Testis (tissue), 3 donors: Measurements from ENCODE around the gene UGT2A1. TPM values are rescaled to one million over a fixed set of nuclear protein-coding genes. Genes with fewer than 3 reads are reported as not detected.

Experiments used
- DNase-seq: peaks from one replicate; pipeline ENCODE4 v3.0.0-alpha.2; 2019
- H3K27ac ChIP-seq, 2 donors: fragments of 200-600 bp; sonication (generic); one replicate each; pipeline ENCODE4 v1.5.1; 2019
- H3K27me3 ChIP-seq: fragments of 200-600 bp; sonication (generic); one replicate; pipeline ENCODE4 v1.5.1; 2019
- H3K36me3 ChIP-seq: fragments of 200-600 bp; sonication (generic); one replicate; pipeline ENCODE4 v1.5.1; 2017; ENCODE audit warnings: low read depth; ENCODE audit errors: missing control alignments
- H3K4me1 ChIP-seq: fragments of 200-600 bp; sonication (generic); one replicate; pipeline ENCODE4 v1.5.1; 2019
- H3K4me3 ChIP-seq, 2 donors: fragments of 200-600 bp; sonication (generic); one replicate each; pipeline ENCODE4 v1.5.1; 2017 to 2019
- H3K9me3 ChIP-seq: fragments of 200-600 bp; sonication (generic); one replicate; pipeline ENCODE4 v1.5.1; 2017
- POLR2A ChIP-seq: fragments of 450-650 bp; IDR thresholded peaks from one replicate; pipeline ENCODE4 v1.6.1; 2017; ENCODE audit warnings: antibody characterized with exemption, mild to moderate bottlenecking, moderate library complexity
- WGBS, 2 donors: methylation state at CpG; one replicate each; pipeline ENCODE4 v1.1.5; 2018; 5-methylcytosine and 5-hydroxymethylcytosine counted together
- intact Hi-C: fragments of 100-400 bp; cut with DNase I; formaldehyde crosslinking; loops from one replicate; pipeline ENCODE4 v1.15.1; 2023; ENCODE audit warnings: low total_unique reads
- polyA plus RNA-seq: library from polyadenylated mRNA; stranded (reverse); fragments of 350-450 nt; fragmentation: Illumina TruSeq; extraction: RNeasy Lipid Tissue Mini Kit (QIAGEN cat#74804); gene quantifications from one replicate; pipeline ENCODE4 v1.2.3, GENCODE V29; 2014; ENCODE audit warnings: low read depth, low replicate concordance; ENCODE audit not compliant: insufficient read depth
- total RNA-seq, 2 donors: library from RNA; depleted of rRNA; stranded (reverse); fragments of >200 nt; gene quantifications; one replicate each; pipeline ENCODE4 v1.2.3, GENCODE V29; 2016
- TF ChIP-seq, protein P1 (sequence below), 3 experiments: fragments of 450-650 bp in 2 of 3; fragments of 200-600 bp in 1 of 3; sonication (generic) in 1 of 3; IDR thresholded peaks; one replicate each; pipeline ENCODE4 v1.5.1; 2016 to 2019; ENCODE audit warnings: antibody characterized with exemption in 3 of 3, mild to moderate bottlenecking in 2 of 3, moderate library complexity in 1 of 3

The UGT2A1 gene
- total and polyA plus RNA-seq, 3 donors from 2014 or later, result 0.12 TPM; not detected in 2

DNA sequence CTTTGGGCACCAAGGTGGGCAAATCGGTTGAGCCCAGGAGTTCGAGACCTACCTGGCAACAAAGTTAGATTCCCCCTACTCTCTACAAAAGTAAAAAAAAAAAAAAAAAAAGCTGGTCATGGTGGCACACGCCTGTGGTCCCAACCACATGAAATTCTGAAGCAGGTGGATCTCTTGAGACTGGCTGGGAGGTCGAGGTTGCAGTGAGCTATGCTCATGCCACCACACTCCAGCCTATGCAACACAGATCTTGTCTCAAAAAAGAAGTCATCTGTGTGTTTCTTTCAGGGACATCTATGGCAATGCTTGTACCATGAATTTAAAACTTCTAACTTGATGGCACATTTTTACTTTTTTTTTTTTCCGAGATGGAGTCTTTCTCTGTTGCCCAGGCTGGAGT, 68.9 kb downstream of the UGT2A1 start:
- WGBS, 2 donors, result 79 to 84% methylated on average over 5 of the region's 5 CpGs
- no peak for DNase-seq
- Histone ChIP-seq H3K36me3 (no peaks in the 10 kb centered on the region), H3K27ac (no peak overlapping the region), H3K4me1 (no peaks in the 10 kb centered on the region), H3K9me3 (no peaks in the 10 kb centered on the region), H3K4me3 (no peak overlapping the region), H3K27me3 (no peaks in the 10 kb centered on the region)
- TF ChIP-seq, protein P1, sequence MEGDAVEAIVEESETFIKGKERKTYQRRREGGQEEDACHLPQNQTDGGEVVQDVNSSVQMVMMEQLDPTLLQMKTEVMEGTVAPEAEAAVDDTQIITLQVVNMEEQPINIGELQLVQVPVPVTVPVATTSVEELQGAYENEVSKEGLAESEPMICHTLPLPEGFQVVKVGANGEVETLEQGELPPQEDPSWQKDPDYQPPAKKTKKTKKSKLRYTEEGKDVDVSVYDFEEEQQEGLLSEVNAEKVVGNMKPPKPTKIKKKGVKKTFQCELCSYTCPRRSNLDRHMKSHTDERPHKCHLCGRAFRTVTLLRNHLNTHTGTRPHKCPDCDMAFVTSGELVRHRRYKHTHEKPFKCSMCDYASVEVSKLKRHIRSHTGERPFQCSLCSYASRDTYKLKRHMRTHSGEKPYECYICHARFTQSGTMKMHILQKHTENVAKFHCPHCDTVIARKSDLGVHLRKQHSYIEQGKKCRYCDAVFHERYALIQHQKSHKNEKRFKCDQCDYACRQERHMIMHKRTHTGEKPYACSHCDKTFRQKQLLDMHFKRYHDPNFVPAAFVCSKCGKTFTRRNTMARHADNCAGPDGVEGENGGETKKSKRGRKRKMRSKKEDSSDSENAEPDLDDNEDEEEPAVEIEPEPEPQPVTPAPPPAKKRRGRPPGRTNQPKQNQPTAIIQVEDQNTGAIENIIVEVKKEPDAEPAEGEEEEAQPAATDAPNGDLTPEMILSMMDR (IDR thresholded peaks at IDR 0.05), result no peak
- no peak for TF ChIP-seq POLR2A
- intact Hi-C loops, result no loop called here

DNA sequence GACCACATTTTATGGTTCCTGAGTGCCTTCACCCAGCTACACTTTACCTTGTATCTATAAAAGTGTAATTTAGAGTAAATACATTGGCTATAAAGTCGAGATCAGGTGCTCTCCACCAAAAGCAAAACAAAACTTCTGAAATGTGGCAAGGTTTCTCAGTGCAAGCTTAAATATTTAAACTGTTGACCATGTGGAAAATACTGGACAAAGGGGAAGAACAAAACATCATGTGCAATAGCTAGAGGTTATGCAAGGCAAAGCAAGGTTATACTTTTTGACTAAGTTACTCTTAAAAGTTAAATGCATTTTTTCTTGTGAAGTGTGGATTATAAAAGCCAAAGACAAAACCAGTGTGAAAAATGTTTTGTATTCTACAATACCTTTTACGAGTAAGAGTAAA, 69.5 kb downstream of the UGT2A1 start:
- WGBS, 2 donors, result 82 to 88% methylated on average over 2 of the region's 2 CpGs
- H3K36me3 ChIP-seq, result no peaks in the 10 kb centered on the region
- intact Hi-C loops, result no loop called here

GRCh38 chr4:69577245-69577644, 75.8 kb downstream of the UGT2A1 start:
- intact Hi-C loops, result no loop called here
- TF ChIP-seq, protein P1 (IDR thresholded peaks at IDR 0.05), result no peak
- no peak for TF ChIP-seq POLR2A
- Histone ChIP-seq H3K36me3 (no peaks in the 10 kb centered on the region), H3K4me1 (no peaks in the 10 kb centered on the region), H3K4me3 (no peak overlapping the region), H3K27me3 (no peaks in the 10 kb centered on the region), H3K9me3 (no peaks in the 10 kb centered on the region), H3K27ac (no peak overlapping the region)
- no peak for DNase-seq
- 69 to 81% methylated on average over 1 of the region's 1 CpG for WGBS, 2 donors

More for the DNA sequence above, 69.5 kb downstream of the UGT2A1 start:
- no peak overlapping the region for H3K4me3 ChIP-seq
- DNase-seq, result no peak
- no peaks in the 10 kb centered on the region for H3K4me1 ChIP-seq
- no peaks in the 10 kb centered on the region for H3K27me3 ChIP-seq
- no peak overlapping the region for H3K27ac ChIP-seq
- no peak for TF ChIP-seq POLR2A
- TF ChIP-seq, protein P1 (IDR thresholded peaks at IDR 0.05), result no peak
- H3K9me3 ChIP-seq, result no peaks in the 10 kb centered on the region

DNA sequence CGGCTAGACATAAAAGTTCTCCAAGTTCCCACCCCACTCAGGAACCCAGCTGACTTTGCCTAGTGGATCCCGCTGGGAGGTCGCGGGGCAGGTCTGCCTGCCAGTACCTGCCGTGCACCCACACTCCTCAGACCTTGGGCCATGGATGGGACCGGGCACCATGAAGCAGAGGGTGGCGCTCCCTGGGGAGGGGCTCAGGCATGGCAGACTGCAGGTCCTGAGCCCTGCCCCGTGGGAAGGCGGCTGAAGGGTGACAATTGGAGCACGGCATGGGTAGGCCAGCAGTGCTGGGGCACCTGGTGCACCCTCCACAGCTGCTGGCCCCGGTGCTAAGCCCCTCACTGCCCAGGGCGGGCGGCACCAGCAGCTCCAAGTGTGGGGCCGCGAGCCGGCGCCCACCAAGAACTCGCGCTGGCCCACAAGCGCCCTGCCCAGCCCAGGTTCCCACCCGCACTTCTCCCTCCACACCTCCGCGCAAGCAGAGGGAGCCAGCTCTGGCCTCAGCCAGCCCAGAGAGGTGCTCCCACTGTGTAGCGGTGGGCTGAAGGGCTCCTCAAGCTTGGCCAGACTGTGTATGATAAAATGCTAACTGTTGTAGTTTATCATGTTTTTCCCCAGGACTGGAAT, 76.7 kb downstream of the UGT2A1 start:
- Histone ChIP-seq H3K4me1 (no peaks in the 10 kb centered on the region), H3K36me3 (no peaks in the 10 kb centered on the region), H3K4me3 (peak overlapping the region; percentile 20 to 50), H3K27ac (no peak overlapping the region), H3K9me3 (no peaks in the 10 kb centered on the region), H3K27me3 (no peaks in the 10 kb centered on the region)
- intact Hi-C loops, result no loop called here
- 52 to 76% methylated on average over 5 to 22 of the region's 24 CpGs for whole genome bisulfite sequencing, 2 donors
- TF ChIP-seq, protein P1 (IDR thresholded peaks at IDR 0.05), result no peak
- no peak for TF ChIP-seq POLR2A
- DNase-seq, result no peak

DNA sequence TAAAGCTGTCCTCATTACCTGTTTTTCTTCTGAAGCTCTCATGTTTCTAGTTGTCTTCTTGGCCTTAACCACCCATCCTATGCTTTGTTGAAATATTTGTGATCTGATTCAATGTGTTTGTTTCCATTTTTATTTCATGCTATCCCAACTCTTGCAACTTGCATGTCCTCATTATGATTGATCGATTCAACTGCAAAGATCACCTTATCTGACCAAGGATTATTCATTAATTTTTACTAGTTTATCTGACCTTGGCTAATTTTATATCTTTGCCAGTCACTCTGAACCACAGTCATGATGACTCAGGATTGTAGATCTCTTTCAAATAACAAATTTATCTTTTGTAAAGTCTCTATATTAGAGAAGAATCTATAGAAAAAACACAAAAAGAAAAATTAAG, 84.3 kb downstream of the UGT2A1 start:
- H3K27ac ChIP-seq, result no peak overlapping the region
- H3K27me3 ChIP-seq, result no peaks in the 10 kb centered on the region
- no peak overlapping the region for H3K4me3 ChIP-seq
- no peaks in the 10 kb centered on the region for H3K9me3 ChIP-seq
- H3K4me1 ChIP-seq, result no peaks in the 10 kb centered on the region
- TF ChIP-seq, protein P1 (IDR thresholded peaks at IDR 0.05), result no peak
- TF ChIP-seq POLR2A, result no peak
- 95 to 100% methylated on average over 1 of the region's 1 CpG for WGBS, 2 donors
- intact Hi-C loops, result no loop called here
- DNase-seq, result no peak
- no peaks in the 10 kb centered on the region for H3K36me3 ChIP-seq
